ENCODE data around the gene NAV2. TPM values are rescaled to one million over a fixed set of nuclear protein-coding genes. Genes with fewer than 3 reads are reported as not detected.
"Not testable (repeated sequence)": the region's sequence is repeated elsewhere in the genome, so short reads cannot be mapped to it uniquely, and the experiment has no call there.

The NAV2 gene
- total and polyA plus RNA-seq, 7 donors, result 1.2 to 62.6 (median 22.1) TPM

DNA sequence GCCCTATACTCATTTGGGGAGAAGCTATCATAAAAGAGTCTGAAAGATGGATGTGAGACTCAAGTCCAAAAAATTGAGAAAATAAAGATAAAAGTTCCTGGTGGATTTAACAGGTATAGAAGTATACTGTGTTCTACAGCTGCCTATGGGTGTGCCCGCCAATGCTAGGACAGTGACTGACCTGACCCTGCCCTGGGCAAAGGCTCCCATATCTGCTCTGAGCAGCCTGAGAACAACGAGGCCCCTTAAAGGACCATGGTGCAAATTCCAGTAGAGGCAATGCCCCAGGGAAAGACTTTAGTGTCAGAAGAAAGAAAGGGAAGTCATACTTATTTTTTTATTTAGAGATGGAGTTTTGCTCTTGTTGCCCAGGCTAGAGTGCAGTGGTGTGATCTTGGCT, 181.8 kb downstream of the NAV2 start:
- TF ChIP-seq EP300 (IDR thresholded peaks at IDR 0.05), result no peak
- TF ChIP-seq, protein P1, sequence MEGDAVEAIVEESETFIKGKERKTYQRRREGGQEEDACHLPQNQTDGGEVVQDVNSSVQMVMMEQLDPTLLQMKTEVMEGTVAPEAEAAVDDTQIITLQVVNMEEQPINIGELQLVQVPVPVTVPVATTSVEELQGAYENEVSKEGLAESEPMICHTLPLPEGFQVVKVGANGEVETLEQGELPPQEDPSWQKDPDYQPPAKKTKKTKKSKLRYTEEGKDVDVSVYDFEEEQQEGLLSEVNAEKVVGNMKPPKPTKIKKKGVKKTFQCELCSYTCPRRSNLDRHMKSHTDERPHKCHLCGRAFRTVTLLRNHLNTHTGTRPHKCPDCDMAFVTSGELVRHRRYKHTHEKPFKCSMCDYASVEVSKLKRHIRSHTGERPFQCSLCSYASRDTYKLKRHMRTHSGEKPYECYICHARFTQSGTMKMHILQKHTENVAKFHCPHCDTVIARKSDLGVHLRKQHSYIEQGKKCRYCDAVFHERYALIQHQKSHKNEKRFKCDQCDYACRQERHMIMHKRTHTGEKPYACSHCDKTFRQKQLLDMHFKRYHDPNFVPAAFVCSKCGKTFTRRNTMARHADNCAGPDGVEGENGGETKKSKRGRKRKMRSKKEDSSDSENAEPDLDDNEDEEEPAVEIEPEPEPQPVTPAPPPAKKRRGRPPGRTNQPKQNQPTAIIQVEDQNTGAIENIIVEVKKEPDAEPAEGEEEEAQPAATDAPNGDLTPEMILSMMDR (IDR thresholded peaks at IDR 0.05), result no peak
- no peak for TF ChIP-seq POLR2AphosphoS5 (IDR thresholded peaks at IDR 0.05)
- no peak for TF ChIP-seq POLR2A (IDR thresholded peaks at IDR 0.05)
- no peak for DNase-seq
- Histone ChIP-seq H3K36me3 (peaks cover 0 to 41% (median 7%) of the 10 kb centered on the region in 4 donors), H3K4me3 (no peak overlapping the region), H3K27ac (no peak overlapping the region), H3K4me1 (peaks cover 0 to 41% (median 21%) of the 10 kb centered on the region in 4 donors), H3K9me3 (no peaks in the 10 kb centered on the region), H3K27me3 (no peaks in the 10 kb centered on the region)
- intact Hi-C loops (cut with DNase I), result no loop called here
- 87 to 88% methylated on average over 2 of the region's 2 CpGs for WGBS, 2 donors

DNA sequence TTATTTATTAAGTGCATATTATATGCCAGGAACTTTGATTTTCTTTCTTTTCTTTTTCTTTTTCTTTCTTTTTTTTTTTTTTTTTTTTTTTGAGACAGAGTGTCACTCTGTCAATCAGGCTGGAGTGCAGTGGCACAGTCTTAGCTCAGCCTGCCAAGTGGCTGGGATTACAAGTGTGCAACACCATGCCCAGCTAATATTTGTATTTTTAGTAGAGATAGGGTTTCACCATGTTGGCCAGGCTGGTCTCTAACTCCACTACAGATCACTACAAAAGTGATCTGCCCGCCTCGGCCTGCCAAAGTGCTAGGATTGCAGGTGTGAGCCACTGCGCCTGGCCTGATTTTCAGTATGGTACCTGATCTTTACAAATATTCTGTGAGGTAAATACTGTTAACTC, 182.4 kb downstream of the NAV2 start:
- WGBS, 2 donors, result 92 to 96% methylated on average over 3 of the region's 3 CpGs
- H3K27ac ChIP-seq; intact Hi-C loops (cut with DNase I); H3K9me3 ChIP-seq; H3K4me3 ChIP-seq; DNase-seq; H3K27me3 ChIP-seq: not testable (repeated sequence)
- H3K36me3 ChIP-seq, result peaks cover 0 to 41% (median 7%) of the 10 kb centered on the region in 4 donors
- H3K4me1 ChIP-seq, result peaks cover 0 to 37% (median 21%) of the 10 kb centered on the region in 4 donors

DNA sequence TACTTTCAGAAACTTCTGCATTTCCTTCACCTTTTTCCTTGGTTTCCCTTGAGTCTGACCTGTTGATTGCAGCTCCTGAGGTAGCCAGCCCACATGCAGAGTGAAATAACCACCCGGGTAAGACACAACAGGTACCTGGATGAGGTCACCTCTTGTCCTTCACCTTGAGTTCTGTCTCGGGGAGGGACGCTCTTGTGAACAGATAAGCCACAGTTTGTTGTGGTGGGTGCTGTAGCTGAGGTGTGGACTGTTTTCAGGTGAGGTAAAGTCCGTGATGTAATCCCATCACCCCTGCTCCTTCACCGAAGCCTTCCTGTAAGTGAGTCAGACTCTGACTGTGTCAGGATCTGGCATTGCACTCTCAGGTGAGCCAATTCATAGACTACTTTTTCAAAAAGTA, 183.1 kb downstream of the NAV2 start:
- TF ChIP-seq POLR2AphosphoS5 (IDR thresholded peaks at IDR 0.05), result no peak
- no peak for TF ChIP-seq EP300 (IDR thresholded peaks at IDR 0.05)
- TF ChIP-seq, protein P1 (IDR thresholded peaks at IDR 0.05), result no peak
- TF ChIP-seq POLR2A (IDR thresholded peaks at IDR 0.05), result no peak
- Histone ChIP-seq H3K4me1 (peaks cover 0 to 29% (median 17%) of the 10 kb centered on the region in 4 donors), H3K4me3 (no peak overlapping the region), H3K36me3 (peaks cover 0 to 41% (median 7%) of the 10 kb centered on the region in 4 donors), H3K27me3 (no peaks in the 10 kb centered on the region), H3K9me3 (no peaks in the 10 kb centered on the region), H3K27ac (no peak overlapping the region)
- intact Hi-C loops (cut with DNase I), result no loop called here
- WGBS, 2 donors, result 90% methylated on average over 5 of the region's 5 CpGs
- DNase-seq, result no peak

DNA sequence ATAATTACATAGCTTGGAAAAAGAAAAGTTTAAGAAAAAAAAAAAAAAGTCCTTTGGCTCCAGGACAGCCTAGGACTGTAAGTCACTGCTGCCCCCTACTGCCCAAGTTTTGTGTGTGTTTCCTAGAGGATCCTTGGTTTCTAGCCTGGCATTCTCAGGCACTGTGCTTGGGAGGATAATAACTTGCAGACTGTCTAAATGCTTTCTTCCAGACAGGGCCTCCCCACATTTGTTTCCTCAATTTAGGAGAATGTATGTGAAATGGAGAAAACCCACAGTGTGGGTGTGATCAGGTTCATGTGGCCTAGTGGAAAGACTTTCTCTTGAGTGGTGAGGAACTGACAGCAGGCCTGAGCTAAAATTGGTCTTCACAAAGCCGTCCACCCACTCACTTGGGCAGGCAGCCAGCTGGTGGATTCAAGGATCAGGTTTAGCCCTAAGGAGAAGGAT, 191.0 kb downstream of the NAV2 start:
- peak overlapping the region in 3 of 4 donors; percentile 56 to 60 (median 59) for H3K27ac ChIP-seq
- TF ChIP-seq EP300 (IDR thresholded peaks at IDR 0.05) (no peak), POLR2A (IDR thresholded peaks at IDR 0.05) (no peak), POLR2AphosphoS5 (IDR thresholded peaks at IDR 0.05) (peak in 1 of 4 donors; percentile 30)
- TF ChIP-seq, protein P1 (IDR thresholded peaks at IDR 0.05), result peak; percentile 54 to 79 (median 66)
- peak; percentile 87 for DNase-seq
- no peaks in the 10 kb centered on the region for H3K9me3 ChIP-seq
- WGBS, 2 donors, result 51 to 66% methylated on average over 1 of the region's 1 CpG
- no peaks in the 10 kb centered on the region for H3K27me3 ChIP-seq
- H3K4me1 ChIP-seq, result peaks cover 0 to 58% (median 48%) of the 10 kb centered on the region in 4 donors
- no peak overlapping the region for H3K4me3 ChIP-seq
- H3K36me3 ChIP-seq, result peaks cover 0 to 4% (median 0%) of the 10 kb centered on the region in 4 donors
- intact Hi-C loops (cut with DNase I), result loop anchor here (2.0 kb wide), 2 partner anchors 161 to 345 kb away; no protein-coding TSS in a partner anchor

DNA sequence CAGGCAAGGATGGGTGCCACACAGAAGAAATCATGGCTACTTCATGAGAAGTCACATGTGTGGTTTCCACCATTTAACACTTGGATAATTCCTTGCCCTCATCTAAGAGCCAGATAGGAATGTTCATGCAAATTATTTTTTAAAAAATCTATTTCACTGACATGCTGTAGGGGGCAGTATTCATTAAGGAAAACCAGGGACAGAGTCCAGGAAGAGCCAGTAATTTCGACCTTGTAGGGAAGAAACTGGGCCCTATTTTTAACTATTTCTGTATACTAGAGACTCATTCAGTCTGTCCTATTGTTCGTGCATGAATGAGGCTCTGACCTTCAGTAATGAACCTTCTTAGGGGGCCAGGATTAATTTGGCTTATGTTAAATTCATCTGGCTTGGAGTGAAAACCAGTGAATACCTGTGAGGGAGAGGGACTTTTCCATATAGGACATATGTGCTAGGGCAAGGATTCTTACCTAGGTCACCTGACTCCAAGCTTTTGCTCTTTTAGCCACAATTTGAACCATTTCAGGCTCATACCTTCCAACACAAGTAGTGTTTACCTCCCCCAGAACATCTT, 192.7 kb downstream of the NAV2 start:
- no peaks in the 10 kb centered on the region for H3K9me3 ChIP-seq
- TF ChIP-seq, protein P1 (IDR thresholded peaks at IDR 0.05), result peak in 3 of 4 experiments; percentile 52 to 61 (median 59)
- TF ChIP-seq POLR2AphosphoS5 (IDR thresholded peaks at IDR 0.05) (no peak), POLR2A (IDR thresholded peaks at IDR 0.05) (no peak), EP300 (IDR thresholded peaks at IDR 0.05) (no peak)
- 35 to 38% methylated on average over 2 of the region's 2 CpGs for WGBS, 2 donors
- intact Hi-C loops (cut with DNase I), result loop anchor here (5.0 kb wide), 1 partner anchor 42 kb away; no protein-coding TSS in a partner anchor
- H3K4me1 ChIP-seq, result peaks cover 0 to 61% (median 51%) of the 10 kb centered on the region in 4 donors
- DNase-seq, result no peak
- H3K27ac ChIP-seq, result peak overlapping the region in 3 of 4 donors; percentile 63 to 66 (median 65)
- H3K36me3 ChIP-seq, result no peaks in the 10 kb centered on the region
- H3K27me3 ChIP-seq, result no peaks in the 10 kb centered on the region
- H3K4me3 ChIP-seq, result no peak overlapping the region
